Osteocyte (in vitro differentiated cells): ENCODE results near the gene SLCO3A1. TPM values are rescaled to one million over a fixed set of nuclear protein-coding genes. Genes with fewer than 3 reads are reported as not detected.

Source experiments
- DNase-seq: peaks from one replicate; pipeline ENCODE4 v3.0.0; 2021; ENCODE audit warnings: mixed read lengths; ENCODE audit not compliant: unreplicated experiment; ENCODE audit errors: extremely low spot score
- H3K27ac Mint-ChIP-seq: one replicate; pipeline ENCODE4 v1.8.0; 2021; ENCODE audit warnings: mild to moderate bottlenecking, mixed read lengths; ENCODE audit not compliant: unreplicated experiment
- H3K27me3 Mint-ChIP-seq: one replicate; pipeline ENCODE4 v1.8.0; 2021; ENCODE audit warnings: mixed read lengths; ENCODE audit not compliant: unreplicated experiment
- H3K36me3 Mint-ChIP-seq: one replicate; pipeline ENCODE4 v1.8.0; 2021; ENCODE audit warnings: mixed read lengths; ENCODE audit not compliant: unreplicated experiment
- H3K4me1 Mint-ChIP-seq: one replicate; pipeline ENCODE4 v1.8.0; 2021; ENCODE audit warnings: mixed read lengths; ENCODE audit not compliant: unreplicated experiment
- H3K4me3 Mint-ChIP-seq: one replicate; pipeline ENCODE4 v1.8.0; 2021; ENCODE audit warnings: mild to moderate bottlenecking, moderate library complexity, mixed read lengths; ENCODE audit not compliant: unreplicated experiment
- H3K9me3 Mint-ChIP-seq: one replicate; pipeline ENCODE4 v1.8.0; 2021; ENCODE audit warnings: mixed read lengths; ENCODE audit not compliant: unreplicated experiment
- CTCF ChIP-seq: fragments of 200-600 bp; sonication (generic); IDR thresholded peaks from 2 replicates; pipeline ENCODE4 v1.5.0; 2021; ENCODE audit warnings: antibody characterized with exemption, mild to moderate bottlenecking, moderate library complexity
- total RNA-seq: library from RNA; stranded (reverse); gene quantifications from 2 replicates; pipeline ENCODE4 v1.2.1, GENCODE V29; 2021

The SLCO3A1 gene
- total RNA-seq, 1 donor from 2014 or later: 1.3 TPM

- no peaks in the 10 kb centered on the region for H3K4me1 Mint-ChIP-seq
- no peaks in the 10 kb centered on the region for H3K27me3 Mint-ChIP-seq
- H3K27ac Mint-ChIP-seq: no peak overlapping the region
- no peaks in the 10 kb centered on the region for H3K9me3 Mint-ChIP-seq
- no peaks in the 10 kb centered on the region for H3K36me3 Mint-ChIP-seq
- TF ChIP-seq CTCF: no peak
- H3K4me3 Mint-ChIP-seq: no peak overlapping the region
- DNase-seq: peak; percentile 70
Observed at GRCh38 chr15:92155934-92156333, 302.4 kb downstream of the SLCO3A1 start.

GRCh38 chr15:92157666-92158298 lies 304.3 kb downstream of the SLCO3A1 start:
- Mint-ChIP-seq H3K4me1 (no peaks in the 10 kb centered on the region), H3K36me3 (no peaks in the 10 kb centered on the region), H3K27ac (no peak overlapping the region), H3K27me3 (no peaks in the 10 kb centered on the region), H3K9me3 (no peaks in the 10 kb centered on the region), H3K4me3 (no peak overlapping the region)
- TF ChIP-seq CTCF: no peak
- DNase-seq: peak; percentile 30

GRCh38 chr15:92158426-92158825 lies 304.9 kb downstream of the SLCO3A1 start:
- no peak overlapping the region for H3K27ac Mint-ChIP-seq
- H3K36me3 Mint-ChIP-seq: no peaks in the 10 kb centered on the region
- H3K9me3 Mint-ChIP-seq: no peaks in the 10 kb centered on the region
- DNase-seq: peak; percentile 10
- TF ChIP-seq CTCF: no peak
- H3K4me3 Mint-ChIP-seq: no peak overlapping the region
- H3K27me3 Mint-ChIP-seq: no peaks in the 10 kb centered on the region
- no peaks in the 10 kb centered on the region for H3K4me1 Mint-ChIP-seq

GRCh38 chr15:92159481-92159880 lies 306.0 kb downstream of the SLCO3A1 start:
- DNase-seq: peak; percentile 25
- no peak overlapping the region for H3K4me3 Mint-ChIP-seq
- TF ChIP-seq CTCF: no peak
- H3K36me3 Mint-ChIP-seq: no peaks in the 10 kb centered on the region
- H3K4me1 Mint-ChIP-seq: peaks cover 7% of the 10 kb centered on the region
- no peak overlapping the region for H3K27ac Mint-ChIP-seq
- no peaks in the 10 kb centered on the region for H3K27me3 Mint-ChIP-seq
- H3K9me3 Mint-ChIP-seq: no peaks in the 10 kb centered on the region

GRCh38 chr15:92159906-92160841 lies 306.7 kb downstream of the SLCO3A1 start:
- Mint-ChIP-seq H3K36me3 (no peaks in the 10 kb centered on the region), H3K4me1 (peaks cover 9% of the 10 kb centered on the region), H3K27ac (no peak overlapping the region), H3K4me3 (no peak overlapping the region), H3K9me3 (no peaks in the 10 kb centered on the region), H3K27me3 (no peaks in the 10 kb centered on the region)
- DNase-seq: peak; percentile 27
- TF ChIP-seq CTCF: no peak
